Erythroblast (primary cell): ENCODE data around the gene PDC.
"Not testable (repeated sequence)": the region's sequence is repeated elsewhere in the genome, so short reads cannot be mapped to it uniquely, and the experiment has no call there.

ENCODE experiments used
- DNase-seq, 2 experiments: peaks; one replicate each; lab custom pipeline; 2025; lab: John Stamatoyannopoulos, UW
- GATA1 ChIP-seq: IDR thresholded peaks from 2 replicates; pipeline ENCODE4 v1.6.1; 2011; ENCODE audit warnings: low read depth, mild to moderate bottlenecking, control low read depth, low read length, moderate library complexity
- POLR2A ChIP-seq: IDR thresholded peaks from 2 replicates; pipeline ENCODE4 v1.6.1; 2011; ENCODE audit warnings: mild to moderate bottlenecking, low read length

PDC gene

GRCh38 chr1:186442651-186443375, 18.1 kb downstream of the PDC start:
- TF ChIP-seq POLR2A (peak; percentile 17), GATA1 (no peak)
- peak; percentile 8 to 19 for DNase-seq

- TF ChIP-seq GATA1 (no peak), POLR2A (no peak)
Observed at GRCh38 chr1:186440584-186440983, 20.3 kb downstream of the PDC start.

DNA sequence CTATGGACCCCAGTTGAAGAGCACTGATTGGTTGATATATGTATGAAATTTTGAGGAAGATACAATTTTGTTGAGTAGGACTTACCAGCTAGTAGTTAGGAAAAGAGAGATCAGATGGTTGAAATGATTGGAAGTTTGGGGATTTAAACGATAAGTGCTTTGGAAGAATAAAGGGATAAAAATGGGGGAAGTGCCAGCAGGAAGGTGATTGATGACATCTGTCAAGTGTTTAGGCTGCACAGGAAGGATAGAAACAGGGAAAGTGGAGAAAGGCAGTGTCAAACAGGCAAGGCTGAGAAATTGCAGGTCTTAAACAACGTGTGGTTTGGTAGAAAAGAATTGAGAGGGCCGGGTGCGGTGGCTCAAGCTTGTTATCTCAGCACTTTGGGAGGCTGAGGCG, 22.3 kb downstream of the PDC start:
- TF ChIP-seq POLR2A (no peak), GATA1 (no peak)
- DNase-seq, result no peak

More at GRCh38 chr1:186440584-186440983, 20.3 kb downstream of the PDC start:
- DNase-seq, result no peak

DNA sequence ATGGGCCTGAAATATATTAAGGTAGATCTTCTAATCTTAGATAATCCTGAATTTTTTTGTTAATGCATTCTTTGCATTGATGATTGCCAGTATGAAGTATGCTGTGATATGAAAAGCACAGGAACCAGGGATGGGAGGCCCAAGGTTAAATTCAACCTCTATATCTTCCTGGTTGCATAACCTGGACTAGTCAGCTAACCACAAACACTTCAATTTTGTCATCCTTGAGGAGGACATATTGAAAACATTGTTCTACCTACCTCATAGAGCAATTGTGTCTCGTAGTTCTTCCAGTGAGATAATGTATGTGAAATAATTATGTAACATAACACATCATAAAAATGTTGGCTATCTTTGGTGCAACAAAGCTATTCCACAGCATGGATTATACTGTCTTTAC, 25.6 kb downstream of the PDC start:
- TF ChIP-seq GATA1 (no peak), POLR2A (no peak)
- no peak for DNase-seq

GRCh38 chr1:186429017-186429416, 31.9 kb downstream of the PDC start:
- TF ChIP-seq POLR2A, result no peak
- no peak for TF ChIP-seq GATA1
- no peak for DNase-seq

DNA sequence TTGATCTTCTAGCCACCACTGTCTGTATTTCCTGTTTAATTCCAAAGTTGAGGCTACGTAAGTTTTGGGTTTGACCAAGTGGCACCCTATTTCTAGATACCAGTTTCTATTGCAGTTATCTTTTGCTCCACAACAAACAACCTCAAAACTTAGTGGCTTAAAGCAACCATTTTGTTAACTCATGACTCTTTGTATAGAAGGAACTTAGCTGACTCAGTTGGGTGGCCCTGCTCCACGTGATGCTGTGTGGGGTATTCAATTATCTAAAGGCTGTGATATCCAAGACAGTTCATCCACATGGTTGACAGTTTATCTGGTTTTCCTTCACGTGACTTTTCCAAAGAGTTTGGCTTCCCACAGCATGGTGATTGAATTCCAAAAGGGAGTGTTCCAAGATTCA, 34.8 kb downstream of the PDC start:
- DNase-seq, result no peak
- TF ChIP-seq GATA1, result no peak
- TF ChIP-seq POLR2A, result no peak

GRCh38 chr1:186424539-186424938, 36.4 kb downstream of the PDC start:
- peak; percentile 29 to 56 for DNase-seq
- TF ChIP-seq POLR2A (no peak), GATA1 (no peak)

GRCh38 chr1:186421446-186421845, 39.5 kb downstream of the PDC start:
- no peak for DNase-seq
- TF ChIP-seq GATA1, result no peak

GRCh38 chr1:186420923-186421322, 40.0 kb downstream of the PDC start:
- DNase-seq, result no peak
- TF ChIP-seq GATA1 (no peak), POLR2A (no peak)

DNA sequence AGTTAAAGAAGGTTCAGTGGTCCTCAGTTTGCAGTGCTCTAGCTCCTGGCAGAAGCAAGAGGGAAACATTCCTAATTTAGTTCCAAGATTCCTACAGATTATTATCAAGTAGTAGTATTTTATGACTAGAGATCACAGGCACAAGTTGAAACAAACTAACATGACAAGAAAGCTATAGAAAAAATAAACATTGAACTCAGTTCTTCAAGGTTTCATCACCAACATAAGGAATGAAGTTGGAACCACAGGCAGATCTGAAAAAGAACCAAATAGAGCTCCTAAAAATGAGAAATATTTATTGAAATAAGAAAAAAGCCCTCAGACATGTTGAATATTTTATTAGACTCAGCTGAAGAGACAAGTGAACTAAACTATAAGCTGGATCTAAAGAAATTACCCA, 40.6 kb downstream of the PDC start:
- TF ChIP-seq GATA1, result no peak
- no peak for TF ChIP-seq POLR2A
- no peak for DNase-seq

- DNase-seq, result no peak
- no peak for TF ChIP-seq POLR2A
- TF ChIP-seq GATA1, result no peak
Observed at GRCh38 chr1:186418503-186418902, 42.4 kb downstream of the PDC start.

GRCh38 chr1:186413319-186413718, 47.6 kb downstream of the PDC start:
- no peak for TF ChIP-seq GATA1
- TF ChIP-seq POLR2A, result no peak
- no peak for DNase-seq

GRCh38 chr1:186409091-186409490, 51.8 kb downstream of the PDC start:
- DNase-seq, result no peak
- TF ChIP-seq POLR2A (no peak), GATA1 (no peak)

DNA sequence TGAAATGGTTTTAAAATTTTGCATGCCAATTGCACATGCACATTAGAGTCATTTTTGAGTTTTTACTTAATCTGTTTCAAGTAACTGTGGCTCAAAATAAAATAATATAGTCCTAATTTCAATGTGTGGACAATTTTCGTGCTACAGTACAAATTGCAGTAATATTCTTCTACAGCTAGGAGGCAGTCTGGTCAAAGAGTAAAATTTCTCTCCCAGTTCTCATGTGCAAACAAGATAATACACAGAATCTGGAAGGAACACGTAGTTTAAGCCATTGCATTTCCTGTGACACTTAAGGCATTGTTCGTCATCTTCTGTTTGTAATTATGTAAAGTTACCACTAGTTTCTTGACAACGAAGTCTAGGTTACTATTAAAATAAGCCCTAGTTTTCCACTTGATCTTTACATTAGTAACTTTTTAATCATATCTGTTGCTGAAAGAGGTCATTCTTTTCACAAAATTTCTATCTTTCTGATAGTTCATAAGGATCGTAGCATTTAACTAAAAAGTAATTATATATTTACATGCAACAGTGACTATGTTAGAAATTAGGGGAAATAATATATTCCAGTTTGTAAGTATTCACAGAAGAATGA, 56.4 kb downstream of the PDC start:
- TF ChIP-seq POLR2A (no peak), GATA1 (no peak)

GRCh38 chr1:186403632-186404031, 57.3 kb downstream of the PDC start:
- no peak for DNase-seq
- TF ChIP-seq GATA1, result no peak
- no peak for TF ChIP-seq POLR2A

More for the DNA sequence above, 56.4 kb downstream of the PDC start:
- DNase-seq, result peak; percentile 71

- not testable (repeated sequence) for DNase-seq
Observed at GRCh38 chr1:186401446-186401845, 59.5 kb downstream of the PDC start.
